22Rv1 (cell line): ENCODE results near the gene DAB1.

Source experiments
- ZFX ChIP-seq: fragments of 450-650 bp; IDR thresholded peaks from 2 replicates; pipeline ENCODE4 v1.6.1; 2017; ENCODE audit warnings: antibody characterized with exemption, borderline replicate concordance
- TF ChIP-seq, protein P1 (sequence below): fragments of 450-650 bp; IDR thresholded peaks from 2 replicates; pipeline ENCODE4 v1.5.1; 2017; ENCODE audit warnings: mild to moderate bottlenecking

DNA sequence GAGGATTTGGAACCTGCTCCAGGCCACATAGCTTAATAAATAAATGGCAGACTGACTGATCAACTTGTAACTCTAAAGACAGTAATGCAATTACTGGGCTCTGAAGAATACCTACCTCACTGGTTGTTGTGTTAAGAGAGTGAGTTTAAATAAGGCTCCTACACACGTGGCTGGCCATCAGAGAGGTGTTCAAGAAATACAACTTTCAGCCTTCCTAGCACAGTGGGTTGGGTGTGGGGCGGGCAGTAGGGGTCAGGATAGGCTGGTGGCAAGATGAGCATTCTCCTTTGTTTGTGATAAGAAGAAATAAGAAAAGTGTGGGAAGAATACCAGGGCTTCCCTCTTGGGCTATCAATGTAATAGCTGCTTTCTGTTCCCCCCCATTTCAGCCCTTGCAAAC is 151.3 kb downstream of the DAB1 start:
- TF ChIP-seq, protein P1, sequence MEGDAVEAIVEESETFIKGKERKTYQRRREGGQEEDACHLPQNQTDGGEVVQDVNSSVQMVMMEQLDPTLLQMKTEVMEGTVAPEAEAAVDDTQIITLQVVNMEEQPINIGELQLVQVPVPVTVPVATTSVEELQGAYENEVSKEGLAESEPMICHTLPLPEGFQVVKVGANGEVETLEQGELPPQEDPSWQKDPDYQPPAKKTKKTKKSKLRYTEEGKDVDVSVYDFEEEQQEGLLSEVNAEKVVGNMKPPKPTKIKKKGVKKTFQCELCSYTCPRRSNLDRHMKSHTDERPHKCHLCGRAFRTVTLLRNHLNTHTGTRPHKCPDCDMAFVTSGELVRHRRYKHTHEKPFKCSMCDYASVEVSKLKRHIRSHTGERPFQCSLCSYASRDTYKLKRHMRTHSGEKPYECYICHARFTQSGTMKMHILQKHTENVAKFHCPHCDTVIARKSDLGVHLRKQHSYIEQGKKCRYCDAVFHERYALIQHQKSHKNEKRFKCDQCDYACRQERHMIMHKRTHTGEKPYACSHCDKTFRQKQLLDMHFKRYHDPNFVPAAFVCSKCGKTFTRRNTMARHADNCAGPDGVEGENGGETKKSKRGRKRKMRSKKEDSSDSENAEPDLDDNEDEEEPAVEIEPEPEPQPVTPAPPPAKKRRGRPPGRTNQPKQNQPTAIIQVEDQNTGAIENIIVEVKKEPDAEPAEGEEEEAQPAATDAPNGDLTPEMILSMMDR: no peak
- TF ChIP-seq ZFX: no peak
